ENCODE data around the gene IAPP. TPM values are rescaled to one million over a fixed set of nuclear protein-coding genes. Genes with fewer than 3 reads are reported as not detected.

The IAPP gene
- polyA plus RNA-seq (not detected in 3 replicates), polyA minus RNA-seq (not detected in 3 replicates)
- not detected for polyA plus RNA-seq (2011; ENCODE audit: low read depth)
- polyA plus RNA-seq (2011; cell fraction: cytosol; rRNA removed), result not detected in 2 replicates
- polyA plus RNA-seq (2011; cell fraction: nucleus; rRNA removed), result not detected in 2 replicates
- not detected in 2 replicates for polyA plus RNA-seq (2012; ENCODE audit: low replicate concordance)
- polyA minus RNA-seq (2011; cell fraction: cytosol; rRNA and poly(A)+ RNA removed), result not detected
- not detected in 2 replicates for polyA minus RNA-seq (2011; cell fraction: nucleus; rRNA and poly(A)+ RNA removed)

DNA sequence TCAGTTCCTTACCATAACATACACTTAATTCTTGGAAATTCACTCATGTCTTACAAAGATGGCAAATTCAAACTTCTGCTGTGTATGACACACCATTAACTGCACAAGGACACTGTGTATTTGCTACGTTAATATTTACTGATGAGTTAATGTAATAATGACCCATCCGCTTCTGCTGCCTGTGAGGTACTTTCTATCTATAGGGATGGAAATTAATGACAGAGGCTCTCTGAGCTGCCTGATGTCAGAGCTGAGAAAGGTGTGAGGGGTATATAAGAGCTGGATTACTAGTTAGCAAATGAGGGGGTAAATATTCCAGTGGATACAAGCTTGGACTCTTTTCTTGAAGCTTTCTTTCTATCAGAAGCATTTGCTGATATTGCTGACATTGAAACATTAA lies at the start of gene IAPP:
IAPP (plus strand) TSS at position 301 of the 400 bp plus-strand sequence. CDS start 450 bp downstream, outside the sequence.
- Histone ChIP-seq H3K27ac (ENCODE audit: control insufficient read depth, insufficient read depth, low read length) (no peak within 1 kb of the TSS), H3K27me3 (ENCODE audit: control insufficient read depth, extremely low read depth, insufficient read depth, low read length) (no peaks in the 10 kb centered on the region), H2AFZ (ENCODE audit: control insufficient read depth, low read length) (no peak within 1 kb of the TSS), H4K20me1 (ENCODE audit: control insufficient read depth, extremely low read depth, insufficient read depth, low read length) (no peaks in the 10 kb centered on the region), H3K9ac (ENCODE audit: control insufficient read depth, extremely low read depth, insufficient read depth, low read length) (no peak within 1 kb of the TSS), H3K4me3 (ENCODE audit: control insufficient read depth in 2 of 3, extremely low read depth in 1 of 3, insufficient read depth in 2 of 3, low read depth in 1 of 3, low read length in 3 of 3) (no peak within 1 kb of the TSS), H3K4me2 (ENCODE audit: control insufficient read depth, extremely low read depth, insufficient read depth, low read depth, low read length) (no peak within 1 kb of the TSS), H3K36me3 (ENCODE audit: control insufficient read depth in 2 of 2, extremely low read depth in 1 of 2, insufficient read depth in 2 of 2, low read length in 2 of 2) (no peaks in the 10 kb centered on the region), H3K79me2 (ENCODE audit: control insufficient read depth, insufficient read depth, low read length) (no peaks in the 10 kb centered on the region), H3K9me1 (ENCODE audit: control insufficient read depth, extremely low read depth, insufficient read depth, low read length) (no peaks in the 10 kb centered on the region), H3K4me1 (ENCODE audit: control insufficient read depth, extremely low read depth, insufficient read depth, low read length) (no peaks in the 10 kb centered on the region), H3K9me3 (ENCODE audit: control insufficient read depth, low read depth, low read length) (no peaks in the 10 kb centered on the region)
- dilution Hi-C loops (cut with MboI; ENCODE audit: extremely low pct_ligation_motif_present, low sequenced_read_pairs), result no loop called here
- no peak for TF ChIP-seq EZH2 (IDR thresholded peaks at IDR 0.05; ENCODE audit: low read length)
- TF ChIP-seq, protein P1, sequence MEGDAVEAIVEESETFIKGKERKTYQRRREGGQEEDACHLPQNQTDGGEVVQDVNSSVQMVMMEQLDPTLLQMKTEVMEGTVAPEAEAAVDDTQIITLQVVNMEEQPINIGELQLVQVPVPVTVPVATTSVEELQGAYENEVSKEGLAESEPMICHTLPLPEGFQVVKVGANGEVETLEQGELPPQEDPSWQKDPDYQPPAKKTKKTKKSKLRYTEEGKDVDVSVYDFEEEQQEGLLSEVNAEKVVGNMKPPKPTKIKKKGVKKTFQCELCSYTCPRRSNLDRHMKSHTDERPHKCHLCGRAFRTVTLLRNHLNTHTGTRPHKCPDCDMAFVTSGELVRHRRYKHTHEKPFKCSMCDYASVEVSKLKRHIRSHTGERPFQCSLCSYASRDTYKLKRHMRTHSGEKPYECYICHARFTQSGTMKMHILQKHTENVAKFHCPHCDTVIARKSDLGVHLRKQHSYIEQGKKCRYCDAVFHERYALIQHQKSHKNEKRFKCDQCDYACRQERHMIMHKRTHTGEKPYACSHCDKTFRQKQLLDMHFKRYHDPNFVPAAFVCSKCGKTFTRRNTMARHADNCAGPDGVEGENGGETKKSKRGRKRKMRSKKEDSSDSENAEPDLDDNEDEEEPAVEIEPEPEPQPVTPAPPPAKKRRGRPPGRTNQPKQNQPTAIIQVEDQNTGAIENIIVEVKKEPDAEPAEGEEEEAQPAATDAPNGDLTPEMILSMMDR (optimal IDR thresholded peaks at IDR 0.05 in 1 of 3, IDR thresholded peaks at IDR 0.05 in 1 of 3, conservative IDR thresholded peaks at IDR 0.05 in 1 of 3; ENCODE audit: extremely low read depth in 1 of 3, insufficient read depth in 2 of 3, low read length in 3 of 3), result no peak
- DNase-seq (ENCODE audit: low read depth, low spot score), result no peak
- FAIRE-seq, result no peak

DNA sequence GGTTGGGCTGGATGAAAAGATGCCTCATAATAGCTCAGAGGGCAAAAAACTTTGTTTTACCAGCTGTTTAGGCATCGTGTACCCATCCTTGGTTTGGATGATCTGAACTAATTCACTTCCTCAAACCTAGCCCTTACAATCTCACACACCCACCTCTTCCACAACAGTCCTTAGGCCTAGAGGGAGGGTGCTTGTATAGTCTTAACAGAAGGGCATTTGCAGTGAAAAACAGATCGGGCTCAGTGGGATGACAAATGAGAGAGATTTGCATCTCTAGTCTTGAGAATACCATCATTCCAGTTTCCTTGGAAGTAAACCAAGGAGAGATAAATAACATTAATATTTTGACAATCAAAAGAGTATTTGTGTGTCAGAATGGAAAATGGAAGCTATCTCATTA lies 49.0 kb upstream of the IAPP start:
- no peaks in the 10 kb centered on the region for H3K79me2 ChIP-seq (ENCODE audit: control insufficient read depth, insufficient read depth, low read length)
- H3K4me3 ChIP-seq (ENCODE audit: control insufficient read depth in 2 of 3, extremely low read depth in 1 of 3, insufficient read depth in 2 of 3, low read depth in 1 of 3, low read length in 3 of 3), result no peak overlapping the region
- no peak for FAIRE-seq
- no peaks in the 10 kb centered on the region for H4K20me1 ChIP-seq (ENCODE audit: control insufficient read depth, extremely low read depth, insufficient read depth, low read length)
- dilution Hi-C loops (cut with MboI; ENCODE audit: extremely low pct_ligation_motif_present, low sequenced_read_pairs), result no loop called here
- DNase-seq (ENCODE audit: low read depth, low spot score), result no peak
- H3K9me3 ChIP-seq (ENCODE audit: control insufficient read depth, low read depth, low read length), result peaks cover 2% of the 10 kb centered on the region
- no peaks in the 10 kb centered on the region for H3K36me3 ChIP-seq (ENCODE audit: control insufficient read depth in 2 of 2, extremely low read depth in 1 of 2, insufficient read depth in 2 of 2, low read length in 2 of 2)
- no peaks in the 10 kb centered on the region for H3K4me1 ChIP-seq (ENCODE audit: control insufficient read depth, extremely low read depth, insufficient read depth, low read length)
- H3K9ac ChIP-seq (ENCODE audit: control insufficient read depth, extremely low read depth, insufficient read depth, low read length), result no peak overlapping the region
- H3K4me2 ChIP-seq (ENCODE audit: control insufficient read depth, extremely low read depth, insufficient read depth, low read depth, low read length), result no peak overlapping the region
- H2AFZ ChIP-seq (ENCODE audit: control insufficient read depth, low read length), result no peak overlapping the region
- no peaks in the 10 kb centered on the region for H3K9me1 ChIP-seq (ENCODE audit: control insufficient read depth, extremely low read depth, insufficient read depth, low read length)
- TF ChIP-seq EZH2 (IDR thresholded peaks at IDR 0.05; ENCODE audit: low read length), result no peak
- TF ChIP-seq, protein P1 (optimal IDR thresholded peaks at IDR 0.05 in 1 of 3, IDR thresholded peaks at IDR 0.05 in 1 of 3, conservative IDR thresholded peaks at IDR 0.05 in 1 of 3; ENCODE audit: extremely low read depth in 1 of 3, insufficient read depth in 2 of 3, low read length in 3 of 3), result no peak
- H3K27me3 ChIP-seq (ENCODE audit: control insufficient read depth, extremely low read depth, insufficient read depth, low read length), result no peaks in the 10 kb centered on the region
- H3K27ac ChIP-seq (ENCODE audit: control insufficient read depth, insufficient read depth, low read length), result no peak overlapping the region

All from keratinocyte (primary cell).